ENCODE data around the gene RAPGEF1.
"Not testable (repeated sequence)": the region's sequence is repeated elsewhere in the genome, so short reads cannot be mapped to it uniquely, and the experiment has no call there.

RAPGEF1 gene

GRCh38 chr9:131682261-131682660 lies 57.6 kb downstream of the RAPGEF1 start:
- no peak for DNase-seq (ENCODE audit: low read depth in 1 of 2, low spot score in 1 of 2)
- no peaks in the 10 kb centered on the region for H3K27me3 ChIP-seq (ENCODE audit: insufficient read depth, poor library complexity, severe bottlenecking)
- no peak for TF ChIP-seq CTCF (IDR thresholded peaks at IDR 0.05; ENCODE audit: insufficient read depth, low read length)
- no peak for TF ChIP-seq POLR2AphosphoS5 (IDR thresholded peaks at IDR 0.05; ENCODE audit: low read depth)
- TF ChIP-seq GABPA (IDR thresholded peaks at IDR 0.05; ENCODE audit: low read depth): no peak
- TF ChIP-seq REST (IDR thresholded peaks at IDR 0.05; ENCODE audit: insufficient replicate concordance, low read depth): no peak
- no peak for TF ChIP-seq SPI1 (IDR thresholded peaks at IDR 0.05; ENCODE audit: borderline replicate concordance, low read depth)

GRCh38 chr9:131681826-131682225 lies 58.0 kb downstream of the RAPGEF1 start:
- not testable (repeated sequence) for DNase-seq (ENCODE audit: low read depth in 1 of 2, low spot score in 1 of 2); H3K27ac ChIP-seq (replicated peaks); H3K4me3 ChIP-seq (replicated peaks; ENCODE audit: insufficient read depth, low read length); H3K27me3 ChIP-seq (ENCODE audit: insufficient read depth, poor library complexity, severe bottlenecking)

More at GRCh38 chr9:131682261-131682660, 57.6 kb downstream of the RAPGEF1 start:
- no peak overlapping the region for H3K27ac ChIP-seq (replicated peaks)
- H3K4me3 ChIP-seq (replicated peaks; ENCODE audit: insufficient read depth, low read length): no peak overlapping the region

DNA sequence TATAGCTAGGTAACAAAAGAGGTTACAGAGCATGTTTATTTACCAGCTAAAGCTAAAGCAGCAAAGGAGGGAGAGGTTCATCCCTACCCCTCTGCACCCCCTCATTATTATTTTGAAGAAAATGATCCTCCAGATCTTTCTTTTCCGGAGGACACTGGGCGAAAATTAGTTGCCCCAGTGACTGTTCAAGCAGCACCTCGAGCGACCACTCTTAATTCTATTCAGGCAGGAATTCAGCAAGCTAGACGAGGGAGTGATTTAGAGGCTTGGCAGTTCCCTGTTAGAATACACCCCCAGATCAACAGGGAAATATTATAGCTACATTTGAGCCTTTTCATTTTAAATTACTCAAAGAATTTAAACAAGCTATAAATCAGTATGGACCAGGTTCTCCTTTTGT lies 58.8 kb downstream of the RAPGEF1 start:
- H3K27ac ChIP-seq (replicated peaks); DNase-seq (ENCODE audit: low read depth in 1 of 2, low spot score in 1 of 2); H3K27me3 ChIP-seq (ENCODE audit: insufficient read depth, poor library complexity, severe bottlenecking); H3K4me3 ChIP-seq (replicated peaks; ENCODE audit: insufficient read depth, low read length): not testable (repeated sequence)

- no peak for TF ChIP-seq GABPA (IDR thresholded peaks at IDR 0.05; ENCODE audit: low read depth)
- no peak for TF ChIP-seq SPI1 (IDR thresholded peaks at IDR 0.05; ENCODE audit: borderline replicate concordance, low read depth)
- TF ChIP-seq REST (IDR thresholded peaks at IDR 0.05; ENCODE audit: insufficient replicate concordance, low read depth): no peak
- no peak for TF ChIP-seq CTCF (IDR thresholded peaks at IDR 0.05; ENCODE audit: insufficient read depth, low read length)
- TF ChIP-seq POLR2AphosphoS5 (IDR thresholded peaks at IDR 0.05; ENCODE audit: low read depth): no peak
- DNase-seq (ENCODE audit: low read depth in 1 of 2, low spot score in 1 of 2): no peak
- no peak overlapping the region for H3K27ac ChIP-seq (replicated peaks)
- no peaks in the 10 kb centered on the region for H3K27me3 ChIP-seq (ENCODE audit: insufficient read depth, poor library complexity, severe bottlenecking)
- H3K4me3 ChIP-seq (replicated peaks; ENCODE audit: insufficient read depth, low read length): no peak overlapping the region
Observed at GRCh38 chr9:131679261-131680020, 60.4 kb downstream of the RAPGEF1 start.
